Superior temporal gyrus (tissue), 1 donor: ENCODE measurements around the gene ABTB1.
"Not testable (repeated sequence)": the region's sequence is repeated elsewhere in the genome, so short reads cannot be mapped to it uniquely, and the experiment has no call there.

Experiments
- DNase-seq: peaks from one replicate; pipeline ENCODE4 v3.0.0-alpha.2; 2016; ENCODE audit errors: extremely low spot score

ABTB1 gene

DNA sequence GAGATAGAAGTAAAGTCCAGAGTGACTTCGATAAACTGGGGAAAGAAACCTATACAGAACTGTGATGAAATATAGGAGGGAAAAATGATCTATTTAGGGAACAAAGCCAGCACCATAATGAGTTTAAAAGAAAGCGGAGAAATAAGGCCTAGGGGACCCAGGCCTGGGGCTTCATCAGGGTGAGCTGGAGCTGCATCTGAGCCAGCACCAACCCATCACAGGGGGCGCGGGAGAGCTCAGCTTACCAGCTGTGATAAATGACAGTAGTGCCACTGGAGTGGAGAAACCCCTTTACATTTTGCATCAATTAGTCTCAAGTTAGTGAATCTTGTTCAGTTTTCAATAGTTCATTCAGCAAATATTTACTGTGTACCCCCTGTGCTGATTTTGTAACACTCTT is 22.5 kb upstream of the ABTB1 start:
- DNase-seq, result no peak

DNA sequence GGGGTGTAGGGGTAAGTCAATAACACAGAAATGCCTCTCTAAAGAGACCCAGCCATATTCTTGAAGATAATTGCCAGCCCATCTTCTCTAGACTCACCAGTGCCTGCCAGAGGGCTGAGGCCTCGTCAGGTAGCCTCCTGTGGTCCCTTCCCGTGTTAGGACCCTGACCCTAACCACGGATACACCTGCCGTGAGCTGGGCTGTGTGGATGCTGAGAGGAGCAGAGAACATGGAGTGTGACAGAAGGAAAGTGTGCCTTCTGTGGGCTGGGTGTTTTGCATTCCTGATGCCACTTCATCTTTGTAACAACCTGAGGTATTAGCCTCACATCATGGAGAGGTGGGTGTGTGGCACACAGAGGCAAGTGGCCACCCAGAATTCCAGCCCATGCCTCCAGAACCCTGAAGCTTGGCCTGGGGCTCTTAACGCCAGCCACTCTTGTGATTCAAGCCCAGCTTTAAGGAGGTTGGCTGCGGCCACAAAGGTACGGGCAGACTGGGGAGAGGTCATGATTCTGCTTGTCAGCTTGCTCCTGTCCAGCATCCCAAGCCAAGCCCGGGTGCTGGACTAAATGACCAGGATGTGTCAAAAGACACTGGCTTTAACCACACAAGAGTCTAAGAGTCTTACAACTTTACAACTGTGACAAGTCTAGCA is 21.1 kb upstream of the ABTB1 start:
- no peak for DNase-seq

DNA sequence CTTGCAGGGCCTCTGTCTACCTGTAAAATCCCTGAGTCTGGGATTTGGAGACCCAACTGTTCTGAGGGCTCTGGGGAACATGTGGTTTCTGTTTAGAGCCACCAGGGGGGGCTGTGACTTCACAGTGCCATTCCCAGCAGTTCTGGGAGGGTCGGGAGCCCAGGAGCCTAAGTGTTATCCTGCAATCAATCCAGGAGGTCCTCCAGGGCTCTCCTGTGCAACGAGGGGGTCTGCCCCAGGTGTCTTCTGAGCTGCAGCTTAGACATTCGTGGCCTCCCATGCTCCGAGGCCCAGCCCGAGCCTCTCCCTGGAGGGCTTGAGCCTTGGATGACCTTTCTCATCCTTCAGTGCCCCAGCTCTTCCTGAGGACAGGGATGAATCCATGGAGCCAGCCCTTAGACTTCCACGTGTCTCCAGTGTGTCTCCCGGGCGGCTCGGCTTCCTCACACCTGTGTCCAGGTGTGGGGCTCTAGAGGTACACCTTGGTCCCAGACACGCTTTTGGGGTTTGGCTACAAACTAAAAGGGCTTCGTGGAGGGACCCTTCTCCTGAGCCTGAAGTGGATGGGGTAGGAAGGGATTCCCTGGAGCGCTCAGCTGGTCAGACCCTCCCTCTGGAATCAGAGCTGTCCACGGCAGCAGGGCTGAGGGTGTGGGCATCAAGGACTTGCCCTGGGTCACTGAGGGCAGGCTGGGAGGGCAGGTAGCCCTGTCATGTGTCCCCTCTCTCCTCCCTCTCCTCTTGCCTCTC is 20.3 kb upstream of the ABTB1 start:
- peak; percentile 79 for DNase-seq

DNA sequence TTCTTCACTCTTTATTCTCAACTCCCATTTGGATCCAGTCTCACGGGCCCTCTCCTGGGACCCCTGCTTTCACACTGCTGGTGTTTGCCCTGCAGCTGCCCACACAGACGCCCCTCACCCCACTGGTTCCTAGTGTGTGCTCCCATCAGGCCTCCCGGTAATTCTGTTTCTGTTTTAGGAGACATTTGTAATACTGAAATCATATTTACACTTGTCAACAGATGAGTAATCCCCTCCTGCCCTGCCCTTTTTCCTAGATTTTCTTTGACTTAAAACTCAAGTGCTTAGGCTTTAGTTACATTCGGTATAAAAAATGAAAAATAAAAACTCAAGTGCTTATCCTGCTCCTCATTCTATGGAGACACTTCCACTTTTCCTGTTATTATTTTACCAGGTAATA is 18.4 kb upstream of the ABTB1 start:
- no peak for DNase-seq

DNA sequence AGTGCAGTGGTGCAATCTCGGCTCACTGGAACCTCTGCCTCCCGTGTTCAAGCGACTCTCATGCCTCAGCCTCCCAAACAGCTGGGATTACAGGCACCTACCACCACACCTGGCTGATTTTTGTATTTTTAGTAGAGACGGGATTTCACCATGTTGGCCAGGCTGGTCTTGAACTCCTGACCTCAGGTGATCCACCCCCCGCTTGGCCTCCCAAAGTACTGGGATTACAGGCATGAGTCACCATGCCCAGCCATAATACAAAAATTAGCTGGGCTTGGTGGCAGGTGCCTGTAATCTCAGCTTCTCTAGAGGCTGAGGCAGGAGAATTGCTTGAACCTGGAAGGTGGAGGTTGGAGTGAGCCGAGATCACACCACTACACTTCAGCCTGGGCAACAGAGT is 17.8 kb upstream of the ABTB1 start:
- DNase-seq, result not testable (repeated sequence)

DNA sequence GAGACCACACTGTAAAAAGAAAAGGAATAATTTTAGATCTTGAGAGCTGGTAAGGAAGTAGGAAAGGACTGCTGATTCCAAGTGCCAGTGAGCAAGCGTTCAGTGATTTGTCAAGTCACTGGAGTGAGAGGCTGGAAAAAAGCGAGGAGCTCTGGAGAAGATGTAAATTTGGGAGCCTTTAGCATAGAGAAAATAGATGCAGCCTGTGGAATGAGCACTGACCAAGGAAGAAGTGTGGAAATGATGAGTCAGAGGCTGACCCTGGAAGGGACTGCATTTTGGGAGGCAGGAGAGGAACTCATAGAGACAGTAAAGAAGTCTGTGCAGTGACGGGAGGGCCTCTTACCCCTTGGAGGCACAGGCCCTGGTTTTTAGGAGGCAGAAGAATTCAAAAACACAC is 17.1 kb upstream of the ABTB1 start:
- DNase-seq, result no peak

DNA sequence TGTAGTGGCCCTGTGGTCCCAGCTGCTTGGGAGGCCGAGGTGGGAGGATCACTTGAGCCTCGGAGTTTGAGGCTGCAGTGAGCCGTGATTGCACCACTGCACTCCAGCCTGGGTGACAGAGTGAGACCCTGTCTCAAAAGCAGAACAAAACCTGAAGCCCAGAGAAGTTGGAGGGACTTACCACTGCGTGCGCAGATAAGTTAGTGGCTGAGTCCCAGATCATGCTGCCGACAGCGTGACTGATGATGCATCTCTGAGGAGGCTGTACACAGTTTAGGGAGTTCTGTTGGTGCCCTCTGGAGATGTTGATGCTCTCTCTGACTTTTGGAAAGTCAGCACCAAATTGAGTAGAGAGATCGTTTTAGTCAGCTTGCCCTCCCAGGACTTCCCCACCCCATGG is 15.8 kb upstream of the ABTB1 start:
- DNase-seq, result no peak

DNA sequence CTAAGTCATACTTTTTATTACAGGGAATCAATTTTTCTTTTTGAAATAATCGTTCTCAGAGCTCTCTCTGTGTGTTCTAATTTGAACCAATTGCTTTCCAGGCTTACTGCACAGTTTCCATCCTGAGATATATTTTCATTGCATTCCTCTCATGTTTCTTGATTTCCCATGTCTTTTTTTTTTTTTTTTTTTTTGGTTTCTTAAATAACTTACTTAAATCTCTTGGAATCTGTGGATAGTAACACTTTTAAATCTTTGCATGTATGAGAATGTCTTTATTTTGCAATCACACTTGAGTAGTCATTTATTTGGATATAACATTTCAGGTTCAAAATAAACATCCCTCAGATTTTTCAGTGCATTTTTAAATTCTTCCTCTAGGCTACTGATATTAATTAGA is 14.5 kb upstream of the ABTB1 start:
- DNase-seq, result no peak

DNA sequence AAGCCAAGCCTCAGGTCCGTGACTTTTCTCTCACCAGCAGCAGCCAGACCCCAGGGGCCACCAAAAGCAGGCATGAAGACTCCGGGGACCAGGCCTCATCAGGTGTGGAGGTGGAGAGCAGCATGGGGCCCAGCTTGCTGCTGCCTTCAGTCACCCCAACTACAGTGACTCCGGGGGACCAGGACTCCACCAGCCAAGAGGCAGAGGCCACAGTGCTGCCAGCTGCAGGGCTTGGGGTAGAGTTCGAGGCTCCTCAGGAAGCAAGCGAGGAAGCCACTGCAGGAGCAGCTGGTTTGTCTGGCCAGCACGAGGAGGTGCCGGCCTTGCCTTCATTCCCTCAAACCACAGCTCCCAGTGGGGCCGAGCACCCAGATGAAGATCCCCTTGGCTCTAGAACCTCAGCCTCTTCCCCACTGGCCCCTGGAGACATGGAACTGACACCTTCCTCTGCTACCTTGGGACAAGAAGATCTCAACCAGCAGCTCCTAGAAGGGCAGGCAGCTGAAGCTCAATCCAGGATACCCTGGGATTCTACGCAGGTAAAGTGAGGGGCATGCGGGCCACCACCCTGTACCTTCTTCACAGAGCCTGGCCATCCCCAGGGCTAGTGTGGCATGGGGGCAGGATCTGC is 12.0 kb upstream of the ABTB1 start:
- no peak for DNase-seq

DNA sequence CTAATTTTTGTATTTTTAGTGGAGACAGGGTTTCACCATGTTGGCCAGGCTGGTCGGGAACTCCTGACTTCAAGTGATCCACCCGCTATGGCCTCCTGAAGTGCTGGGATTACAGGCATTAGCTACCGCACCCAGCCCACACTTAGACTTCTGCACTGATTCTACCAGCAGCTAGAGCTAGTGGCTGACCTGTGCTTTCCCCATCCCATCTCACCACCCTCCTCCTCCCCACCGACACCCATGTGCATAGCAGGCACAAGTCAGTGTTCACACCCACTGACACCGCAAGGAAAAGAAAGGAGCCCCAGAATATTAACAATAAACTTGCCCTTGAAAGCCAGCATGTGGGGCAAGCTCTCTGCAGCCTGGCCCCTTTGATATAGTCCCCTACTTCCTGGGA is 11.2 kb upstream of the ABTB1 start:
- DNase-seq, result no peak

DNA sequence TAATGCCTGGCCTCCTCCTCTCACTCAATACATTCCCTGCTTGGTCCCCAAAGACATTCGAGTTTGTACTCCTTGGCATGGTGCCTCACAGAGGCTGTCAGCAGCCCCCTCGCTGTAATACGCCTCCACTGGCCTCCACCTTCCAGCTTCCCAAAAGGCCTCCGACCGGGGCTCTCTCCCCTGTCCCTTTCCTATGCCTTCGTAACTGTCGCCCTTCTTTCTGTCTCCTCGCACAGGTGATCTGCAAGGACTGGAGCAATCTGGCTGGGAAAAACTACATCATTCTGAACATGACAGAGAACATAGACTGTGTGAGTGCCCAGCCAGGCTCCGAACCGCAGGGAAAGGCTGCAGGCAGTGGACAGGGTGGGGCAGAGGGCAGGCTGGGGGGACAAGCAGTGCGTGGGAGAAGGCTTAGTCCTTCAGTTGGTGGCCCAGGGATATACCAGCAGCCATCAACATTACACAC is 10.7 kb upstream of the ABTB1 start:
- DNase-seq, result no peak

DNA sequence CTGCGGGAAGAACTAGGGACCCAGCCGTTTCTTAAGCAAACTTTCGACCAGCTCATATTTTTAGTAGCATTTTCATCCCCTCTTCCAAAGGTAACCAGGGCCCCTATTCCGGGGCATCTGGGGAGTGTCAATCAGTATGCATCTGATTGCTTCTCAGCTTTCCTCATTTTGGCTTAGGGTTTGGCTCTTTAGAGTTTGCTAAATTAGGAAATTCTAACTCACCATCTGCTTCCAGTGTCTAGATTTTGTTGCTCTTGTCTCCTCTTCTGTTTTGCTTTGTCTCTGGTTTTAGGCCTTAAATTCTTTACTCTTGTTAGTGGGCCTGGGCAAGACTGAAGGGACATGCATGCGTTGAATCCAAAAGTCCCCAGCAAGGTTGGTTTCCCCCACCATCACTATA is 9.6 kb upstream of the ABTB1 start:
- DNase-seq, result no peak

DNA sequence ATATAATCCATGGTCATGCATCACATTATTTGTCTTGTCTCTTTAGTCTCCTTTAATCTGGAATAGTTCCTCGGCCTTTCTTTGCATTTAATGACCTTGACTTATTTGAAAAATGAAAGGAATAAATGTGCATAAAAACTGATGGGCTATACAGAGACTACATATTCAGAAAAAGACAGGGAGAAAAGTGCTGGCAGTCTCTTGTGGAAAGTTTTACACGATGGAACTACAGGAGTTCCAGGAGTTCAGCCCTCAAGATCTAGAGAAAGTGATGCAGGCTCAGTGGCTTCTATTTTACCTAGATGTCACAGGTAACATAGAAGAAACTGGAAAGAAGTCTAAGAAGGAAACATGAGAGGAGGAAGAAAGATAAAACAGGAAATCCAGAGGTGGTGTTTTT is 7.6 kb upstream of the ABTB1 start:
- DNase-seq, result no peak

DNA sequence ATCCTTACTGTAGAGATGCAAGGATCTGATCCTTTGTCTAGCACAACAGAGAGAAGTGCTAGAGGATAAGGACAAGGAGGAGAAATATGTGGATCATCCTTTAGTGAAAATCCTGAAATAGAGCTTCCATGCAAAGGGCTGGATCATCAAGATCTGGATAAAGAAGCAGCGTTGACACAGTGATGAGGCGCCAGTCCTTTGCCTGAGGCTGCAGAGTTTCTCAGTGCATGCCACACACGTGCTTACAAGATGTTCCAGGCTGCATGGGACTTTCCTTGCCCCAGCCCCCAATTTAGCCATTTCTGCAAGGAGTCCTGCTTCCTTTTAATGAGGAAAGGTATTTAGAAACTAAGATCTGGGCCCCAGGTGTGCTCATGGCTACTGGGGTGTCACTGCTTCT is 7.2 kb upstream of the ABTB1 start:
- DNase-seq, result no peak

DNA sequence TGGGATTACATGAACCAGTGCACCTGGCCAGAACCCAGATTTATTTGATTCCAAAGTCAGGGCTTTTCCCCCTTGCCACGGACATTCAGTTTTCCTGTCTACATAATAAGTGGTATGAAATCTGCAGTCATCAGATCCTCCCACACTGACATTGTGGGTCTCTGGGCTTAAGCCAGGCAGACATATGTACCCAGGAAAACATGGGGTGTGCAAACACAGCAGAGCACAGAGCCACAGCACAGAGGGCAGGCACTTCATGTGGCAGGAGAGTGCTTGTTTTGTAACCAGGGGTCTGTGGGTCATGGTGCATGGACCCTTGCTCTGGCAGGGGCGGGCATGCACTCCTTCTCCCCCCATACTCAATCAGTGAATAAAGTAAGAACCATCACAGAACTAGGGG is 6.1 kb upstream of the ABTB1 start:
- no peak for DNase-seq

DNA sequence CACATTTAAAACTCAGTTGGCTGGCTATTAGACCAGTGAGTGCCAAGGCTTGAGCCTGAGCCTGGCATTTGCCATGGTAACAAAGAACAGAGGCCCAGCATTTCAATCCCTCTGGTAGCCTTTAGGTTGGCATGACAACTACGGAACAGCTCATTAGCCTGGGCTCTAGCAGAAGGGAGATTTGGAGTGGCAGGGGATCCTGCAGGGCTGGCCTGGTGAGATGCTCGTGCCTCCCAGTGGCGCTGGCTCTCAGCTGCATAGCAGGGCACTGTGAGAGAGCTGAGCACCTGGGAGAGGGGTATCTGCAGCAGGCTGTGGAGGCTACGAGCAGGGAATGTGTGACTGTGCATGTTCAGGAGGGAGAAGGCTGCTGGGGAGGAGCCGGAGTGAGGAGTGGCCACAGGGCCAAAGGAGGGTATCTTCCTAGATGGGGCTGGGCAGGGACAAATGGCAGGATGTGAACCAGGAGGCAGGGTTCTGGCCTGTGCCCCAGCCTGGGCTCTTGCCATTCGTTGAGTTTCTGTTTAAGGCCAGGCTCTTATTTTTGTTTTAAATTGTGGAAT is 5.6 kb upstream of the ABTB1 start:
- DNase-seq, result no peak

DNA sequence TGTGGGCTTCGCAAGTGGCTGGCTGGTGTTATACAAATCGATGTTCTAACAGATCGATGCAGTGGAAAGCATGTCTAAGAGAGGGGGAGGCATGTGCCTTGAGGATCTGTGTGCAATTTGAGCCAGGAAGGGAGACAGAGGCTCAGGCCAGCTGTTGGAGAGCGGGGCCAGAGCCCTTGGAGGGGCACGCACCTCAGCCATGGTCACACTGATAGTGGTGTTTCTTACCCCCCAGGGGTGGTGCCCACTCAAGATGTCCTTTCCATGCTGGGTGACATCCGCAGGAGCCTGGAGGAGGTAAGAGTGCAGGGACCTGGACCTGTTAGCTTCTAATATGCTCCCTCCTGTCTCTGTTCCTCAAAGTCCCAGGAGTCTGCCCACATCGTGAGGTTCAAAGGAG is 3.8 kb upstream of the ABTB1 start:
- DNase-seq, result no peak

DNA sequence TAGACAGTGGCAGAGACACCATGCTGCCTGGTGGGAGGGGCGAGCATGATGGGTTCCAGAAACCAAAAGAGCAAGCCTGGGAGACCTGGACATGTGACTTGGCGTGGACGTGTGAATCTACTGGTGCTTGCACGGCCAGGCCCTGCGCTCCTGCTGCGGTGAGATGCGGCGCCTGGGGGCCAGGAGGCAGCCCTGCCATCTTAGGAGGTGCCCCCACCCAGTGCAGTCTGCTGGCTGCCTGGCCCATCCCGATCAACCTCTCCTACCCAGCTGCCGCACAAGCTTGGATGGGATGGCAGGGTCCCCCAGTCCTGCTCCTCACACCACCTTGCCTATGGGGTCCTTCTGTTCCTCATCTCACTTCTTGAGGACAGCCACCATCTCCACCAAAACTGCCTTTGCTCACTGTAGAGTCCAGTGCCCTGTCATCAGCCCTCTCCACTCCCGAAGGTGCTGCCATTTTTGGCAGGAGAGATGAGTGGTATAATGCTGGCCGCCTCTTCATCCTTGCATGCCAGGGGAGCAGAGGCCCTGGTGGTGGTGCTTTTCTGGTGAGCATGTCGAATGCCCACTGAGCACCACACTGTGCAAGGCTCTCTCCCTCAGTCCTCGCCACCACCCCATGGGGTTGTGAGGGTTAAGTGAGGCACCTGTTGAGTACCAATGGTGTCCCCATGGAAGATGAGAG is 3.1 kb upstream of the ABTB1 start:
- no peak for DNase-seq

DNA sequence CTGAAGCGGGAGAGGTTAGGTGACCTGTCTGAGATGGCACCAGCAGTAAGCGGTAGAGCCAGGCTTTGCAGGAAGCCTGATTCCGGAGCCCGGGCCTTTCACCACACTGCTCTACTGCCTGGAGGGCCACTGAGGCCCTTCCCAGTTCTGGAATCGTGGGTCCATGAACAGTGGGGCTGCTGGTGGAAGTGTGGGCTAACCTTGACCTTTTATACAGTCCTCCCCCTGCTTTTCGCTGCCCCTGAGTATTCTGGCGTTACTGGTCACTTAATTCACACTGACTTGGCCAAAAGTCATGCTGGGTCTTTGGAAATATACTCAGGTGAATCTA is 2.6 kb upstream of the ABTB1 start:
- no peak for DNase-seq

DNA sequence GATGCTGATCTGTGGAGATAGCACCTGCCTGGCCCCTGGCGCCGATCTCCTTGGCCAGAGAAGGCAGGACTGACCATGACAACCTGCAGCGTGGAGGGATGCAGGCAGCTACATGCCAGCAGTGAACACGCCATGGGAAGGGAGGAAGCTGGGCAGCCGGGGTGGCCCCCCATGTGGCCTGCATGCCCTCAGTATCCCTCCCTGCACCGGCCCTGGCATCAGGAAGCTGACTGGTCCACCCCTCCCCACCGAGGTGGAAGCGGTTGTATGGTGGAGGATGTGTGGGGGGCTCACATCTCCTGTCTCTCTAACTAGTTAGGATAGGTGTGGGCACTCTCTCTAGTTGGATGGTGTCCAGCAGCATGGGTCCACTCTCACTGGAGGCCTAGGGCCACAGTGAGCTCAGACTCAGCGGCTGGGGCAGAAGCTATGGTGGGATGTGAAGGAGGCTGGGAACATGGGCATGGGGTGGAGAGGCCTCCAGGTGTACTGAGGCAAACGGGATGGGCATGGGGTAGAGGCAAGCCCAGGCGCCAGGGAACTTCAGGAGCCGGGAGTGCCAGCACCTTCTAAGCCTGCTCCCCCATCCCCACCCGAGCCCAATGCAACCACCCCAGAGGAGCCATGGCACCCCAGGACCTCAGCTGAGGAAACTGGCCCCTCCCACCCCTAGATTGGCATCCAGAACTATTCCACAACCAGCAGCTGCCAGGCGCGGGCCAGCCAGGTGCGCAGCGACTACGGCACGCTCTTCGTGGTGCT is 1.8 kb upstream of the ABTB1 start:
- no peak for DNase-seq

DNA sequence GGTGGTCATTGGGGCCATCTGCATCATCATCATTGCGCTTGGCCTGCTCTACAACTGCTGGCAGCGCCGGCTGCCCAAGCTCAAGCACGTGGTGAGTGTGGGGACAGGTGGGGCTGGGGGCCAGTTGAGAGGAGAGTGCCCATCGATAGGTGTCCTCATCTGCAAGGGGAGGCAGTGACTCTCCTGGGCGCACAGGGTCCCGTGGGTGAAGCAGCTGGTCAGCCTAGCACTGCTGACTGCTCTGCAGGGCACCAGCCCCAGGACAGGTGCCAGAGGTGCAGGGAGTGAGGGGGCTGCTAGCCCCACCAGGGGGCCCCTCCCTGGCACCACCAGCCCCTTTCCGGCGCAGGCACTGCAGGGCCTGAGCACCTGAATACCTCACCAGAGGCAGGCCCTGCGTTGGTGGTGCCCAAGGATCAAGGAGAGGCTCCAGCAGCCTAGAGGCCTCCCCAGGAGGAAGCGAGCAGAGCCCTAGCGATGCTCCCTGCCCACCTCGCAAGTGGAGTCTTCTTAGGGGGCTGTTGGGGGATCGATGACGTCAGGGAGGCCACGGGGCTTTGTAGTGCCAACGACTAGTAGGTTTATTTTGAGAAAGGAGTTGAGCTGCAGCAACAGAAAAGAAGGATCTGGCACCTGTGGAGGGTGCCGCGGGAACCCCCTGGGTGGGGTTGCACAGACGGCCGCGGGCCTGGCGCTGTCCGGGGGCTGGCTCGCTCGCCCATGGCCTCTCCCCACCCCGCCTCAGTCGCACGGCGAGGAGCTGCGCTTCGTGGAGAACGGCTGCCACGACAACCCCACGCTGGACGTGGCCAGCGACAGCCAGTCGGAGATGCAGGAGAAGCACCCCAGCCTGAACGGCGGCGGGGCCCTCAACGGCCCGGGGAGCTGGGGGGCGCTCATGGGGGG is 976 bp upstream of the ABTB1 start:
- no peak for DNase-seq
